HL-60 (cell line): ENCODE results near the gene KIAA0825.

Source experiments
- CTCF ChIP-seq: IDR thresholded peaks from one replicate; pipeline ENCODE4 v1.5.1; 2011; ENCODE audit warnings: low read length, control low read depth, inconsistent platforms; ENCODE audit not compliant: insufficient read depth
- GABPA ChIP-seq: IDR thresholded peaks from 2 replicates; pipeline ENCODE4 v1.6.1; 2012; ENCODE audit warnings: low read depth
- POLR2AphosphoS5 ChIP-seq: IDR thresholded peaks from 2 replicates; pipeline ENCODE4 v1.6.1; 2012; ENCODE audit warnings: low read depth
- REST ChIP-seq: IDR thresholded peaks from 2 replicates; pipeline ENCODE4 v1.6.1; 2012; ENCODE audit warnings: low read depth; ENCODE audit not compliant: insufficient replicate concordance
- SPI1 ChIP-seq: IDR thresholded peaks from 2 replicates; pipeline ENCODE4 v1.6.1; 2012; ENCODE audit warnings: low read depth, mild to moderate bottlenecking, borderline replicate concordance

- no peak for TF ChIP-seq POLR2AphosphoS5
- TF ChIP-seq CTCF, result no peak
- no peak for TF ChIP-seq REST
- no peak for TF ChIP-seq SPI1
- TF ChIP-seq GABPA, result no peak
Observed at GRCh38 chr5:94388773-94389514, 229.5 kb downstream of the KIAA0825 start.
